Measurements from ENCODE around the gene ACOT7. TPM values are rescaled to one million over a fixed set of nuclear protein-coding genes. Genes with fewer than 3 reads are reported as not detected.

The ACOT7 gene
- total RNA-seq, 4 donors from 2014 or later: 21.1 to 27.7 (median 24.6) TPM

GRCh38 chr1:6302568-6302967 is 91.0 kb downstream of the ACOT7 start:
- no peak for DNase-seq (ENCODE audit: low spot score in 2 of 2)
- intact Hi-C loops (cut with DNase I; ENCODE audit: low total_unique reads): no loop called here
- H3K4me3 ChIP-seq (ENCODE audit: low read depth, poor library complexity, severe bottlenecking): no peak overlapping the region
- WGBS, 2 donors: 44 to 51% methylated on average over 7 of the region's 7 CpGs
- TF ChIP-seq, protein P1, sequence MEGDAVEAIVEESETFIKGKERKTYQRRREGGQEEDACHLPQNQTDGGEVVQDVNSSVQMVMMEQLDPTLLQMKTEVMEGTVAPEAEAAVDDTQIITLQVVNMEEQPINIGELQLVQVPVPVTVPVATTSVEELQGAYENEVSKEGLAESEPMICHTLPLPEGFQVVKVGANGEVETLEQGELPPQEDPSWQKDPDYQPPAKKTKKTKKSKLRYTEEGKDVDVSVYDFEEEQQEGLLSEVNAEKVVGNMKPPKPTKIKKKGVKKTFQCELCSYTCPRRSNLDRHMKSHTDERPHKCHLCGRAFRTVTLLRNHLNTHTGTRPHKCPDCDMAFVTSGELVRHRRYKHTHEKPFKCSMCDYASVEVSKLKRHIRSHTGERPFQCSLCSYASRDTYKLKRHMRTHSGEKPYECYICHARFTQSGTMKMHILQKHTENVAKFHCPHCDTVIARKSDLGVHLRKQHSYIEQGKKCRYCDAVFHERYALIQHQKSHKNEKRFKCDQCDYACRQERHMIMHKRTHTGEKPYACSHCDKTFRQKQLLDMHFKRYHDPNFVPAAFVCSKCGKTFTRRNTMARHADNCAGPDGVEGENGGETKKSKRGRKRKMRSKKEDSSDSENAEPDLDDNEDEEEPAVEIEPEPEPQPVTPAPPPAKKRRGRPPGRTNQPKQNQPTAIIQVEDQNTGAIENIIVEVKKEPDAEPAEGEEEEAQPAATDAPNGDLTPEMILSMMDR (IDR thresholded peaks at IDR 0.05): no peak
- no peak for TF ChIP-seq POLR2A (IDR thresholded peaks at IDR 0.05)

GRCh38 chr1:6301526-6301925 is 92.0 kb downstream of the ACOT7 start:
- no peak overlapping the region for H3K4me3 ChIP-seq (ENCODE audit: low read depth, poor library complexity, severe bottlenecking)
- TF ChIP-seq, protein P1 (IDR thresholded peaks at IDR 0.05): no peak
- no peak for TF ChIP-seq POLR2A (IDR thresholded peaks at IDR 0.05)
- 83 to 84% methylated on average over 8 of the region's 8 CpGs for WGBS, 2 donors
- DNase-seq (ENCODE audit: low spot score in 2 of 2): no peak
- intact Hi-C loops (cut with DNase I; ENCODE audit: low total_unique reads): no loop called here

GRCh38 chr1:6300342-6301048 is 93.1 kb downstream of the ACOT7 start:
- H3K4me3 ChIP-seq (ENCODE audit: low read depth, poor library complexity, severe bottlenecking): no peak overlapping the region
- 67 to 78% methylated on average over 29 to 32 of the region's 32 CpGs for WGBS, 2 donors
- intact Hi-C loops (cut with DNase I; ENCODE audit: low total_unique reads): no loop called here
- no peak for TF ChIP-seq POLR2A (IDR thresholded peaks at IDR 0.05)
- TF ChIP-seq, protein P1 (IDR thresholded peaks at IDR 0.05): no peak
- DNase-seq (ENCODE audit: low spot score in 2 of 2): no peak

DNA sequence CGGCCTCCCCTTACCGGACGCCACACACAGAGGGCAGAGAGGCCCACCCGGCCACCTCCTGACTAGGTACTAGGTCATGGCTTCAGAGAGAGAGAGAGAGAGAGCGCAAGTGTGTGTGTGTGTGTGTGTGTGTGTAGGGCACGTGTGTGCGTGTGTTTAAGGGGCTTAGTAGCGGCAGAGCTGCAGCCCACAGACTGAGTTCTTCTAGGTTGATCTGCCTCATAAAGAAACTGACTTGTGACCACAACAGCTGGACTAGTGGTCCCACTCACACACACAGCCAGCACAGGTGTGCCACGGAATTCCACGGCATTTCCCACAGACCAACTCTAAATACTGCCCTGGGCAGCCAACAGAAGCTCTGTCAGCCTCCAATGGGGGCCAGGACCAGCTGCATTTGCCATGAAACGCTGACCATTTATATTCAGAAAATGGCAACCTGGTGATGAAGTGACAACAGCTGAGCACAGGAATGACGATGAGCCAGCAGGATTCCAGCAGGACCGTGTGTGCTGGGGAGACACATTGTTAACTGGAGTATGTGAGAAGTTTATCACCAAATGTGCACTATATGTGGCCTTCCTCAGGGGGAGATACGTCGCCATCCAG is 93.9 kb downstream of the ACOT7 start:
- 95 to 98% methylated on average over 15 of the region's 15 CpGs for whole genome bisulfite sequencing, 2 donors
- no peak for DNase-seq (ENCODE audit: low spot score in 2 of 2)
- no peak for TF ChIP-seq POLR2A (IDR thresholded peaks at IDR 0.05)
- TF ChIP-seq, protein P1 (IDR thresholded peaks at IDR 0.05): no peak
- intact Hi-C loops (cut with DNase I; ENCODE audit: low total_unique reads): no loop called here
- no peak overlapping the region for H3K4me3 ChIP-seq (ENCODE audit: low read depth, poor library complexity, severe bottlenecking)

- DNase-seq (ENCODE audit: low spot score in 2 of 2): no peak
- TF ChIP-seq, protein P1 (IDR thresholded peaks at IDR 0.05): no peak
- TF ChIP-seq POLR2A (IDR thresholded peaks at IDR 0.05): no peak
- no peak overlapping the region for H3K4me3 ChIP-seq (ENCODE audit: low read depth, poor library complexity, severe bottlenecking)
- intact Hi-C loops (cut with DNase I; ENCODE audit: low total_unique reads): no loop called here
- WGBS, 2 donors: 96 to 97% methylated on average over 7 to 8 of the region's 8 CpGs
These were observed 94.6 kb downstream of the ACOT7 start for GRCh38 chr1:6298940-6299465.

All from lower leg skin (tissue), 4 donors.